ENCODE data around the gene AGRP.

The AGRP gene

DNA sequence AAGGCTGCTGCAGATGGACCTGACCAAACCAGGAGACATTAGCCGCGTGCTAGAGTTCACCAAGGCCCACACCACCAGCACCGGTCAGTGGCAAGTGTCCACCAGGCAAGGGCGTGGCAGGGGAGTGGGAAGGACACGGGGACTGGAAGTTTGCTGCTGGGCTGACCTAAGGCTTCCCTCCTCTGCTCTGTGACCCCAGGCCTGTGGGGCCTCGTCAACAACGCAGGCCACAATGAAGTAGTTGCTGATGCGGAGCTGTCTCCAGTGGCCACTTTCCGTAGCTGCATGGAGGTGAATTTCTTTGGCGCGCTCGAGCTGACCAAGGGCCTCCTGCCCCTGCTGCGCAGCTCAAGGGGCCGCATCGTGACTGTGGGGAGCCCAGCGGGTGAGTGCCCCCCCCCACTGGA is 47.6 kb downstream of the AGRP start:
- no peak overlapping the region for H3K18ac ChIP-seq (ENCODE audit: low read length)
- H3K56ac ChIP-seq (ENCODE audit: low read length), result no peak overlapping the region
- H3K4me1 ChIP-seq (ENCODE audit: control insufficient read depth, low read depth, low read length), result peaks cover 7% of the 10 kb centered on the region
- H3K9ac ChIP-seq (ENCODE audit: low read length), result no peak overlapping the region
- no peak overlapping the region for H2BK5ac ChIP-seq (ENCODE audit: low read length)
- H3K4me2 ChIP-seq (ENCODE audit: low read length), result no peak overlapping the region
- no peak overlapping the region for H2AK5ac ChIP-seq (ENCODE audit: low read length)
- no CpG with 5 or more reads among the region's 16 CpGs for WGBS (ENCODE audit: extremely low coverage, insufficient coverage, low lambda C conversion rate)
- H3K79me2 ChIP-seq (ENCODE audit: control insufficient read depth, insufficient read depth, low read length), result no peaks in the 10 kb centered on the region
- H3K79me1 ChIP-seq (ENCODE audit: low read length), result no peaks in the 10 kb centered on the region
- peaks cover 4% of the 10 kb centered on the region for H3K36me3 ChIP-seq (ENCODE audit: control insufficient read depth, insufficient read depth, low read length)
- H3K27me3 ChIP-seq (ENCODE audit: insufficient read depth, low read length, poor library complexity), result no peaks in the 10 kb centered on the region
- H4K8ac ChIP-seq (ENCODE audit: low read depth, low read length), result no peak overlapping the region
- no peak overlapping the region for H3K27ac ChIP-seq (ENCODE audit: low read depth, low read length)
- no peak overlapping the region for H3K4me3 ChIP-seq (ENCODE audit: low read length)
- DNase-seq, result no peak
- no peak overlapping the region for H2BK120ac ChIP-seq (ENCODE audit: low read depth, low read length)
- no peak overlapping the region for H3K4ac ChIP-seq (ENCODE audit: low read depth, low read length)
- H4K5ac ChIP-seq (ENCODE audit: low read length), result no peak overlapping the region
- H3K23ac ChIP-seq (ENCODE audit: low read length), result no peak overlapping the region
- H2BK15ac ChIP-seq (replicated peaks; ENCODE audit: low read depth), result no peak overlapping the region

DNA sequence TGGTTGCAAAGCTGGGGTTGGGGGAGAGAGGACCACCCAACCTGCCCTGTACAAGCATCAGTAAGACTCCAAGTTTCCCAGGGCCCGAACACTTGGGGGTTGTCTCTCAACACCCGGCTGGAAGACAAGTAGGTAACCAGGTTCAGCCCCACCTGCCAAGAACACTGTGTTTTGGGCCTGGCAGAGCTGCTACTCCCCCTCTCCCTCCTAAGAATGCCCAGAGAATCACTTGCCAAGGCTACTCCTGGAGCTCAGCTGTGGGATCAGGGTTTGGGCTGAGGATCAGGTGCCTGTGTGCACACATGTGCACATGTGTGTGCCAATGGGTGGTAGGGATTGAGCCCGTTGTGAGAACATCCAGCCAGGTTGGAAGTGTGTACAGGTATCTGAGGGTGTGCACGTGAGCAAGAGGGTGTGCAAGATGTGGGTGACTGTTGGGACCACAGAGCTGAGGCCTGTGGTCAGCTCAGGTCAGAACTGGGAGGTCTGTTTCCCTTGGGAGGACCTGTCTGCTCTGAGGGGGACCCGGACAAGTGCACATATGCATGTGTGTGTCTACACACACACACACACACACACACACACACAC is 50.1 kb downstream of the AGRP start:
- no peak overlapping the region for H2BK120ac ChIP-seq (ENCODE audit: low read depth, low read length)
- H3K4me1 ChIP-seq (ENCODE audit: control insufficient read depth, low read depth, low read length), result peaks cover 9% of the 10 kb centered on the region
- no peak overlapping the region for H2AK5ac ChIP-seq (ENCODE audit: low read length)
- no peak overlapping the region for H3K18ac ChIP-seq (ENCODE audit: low read length)
- no peaks in the 10 kb centered on the region for H3K79me2 ChIP-seq (ENCODE audit: control insufficient read depth, insufficient read depth, low read length)
- H3K4me3 ChIP-seq (ENCODE audit: low read length), result no peak overlapping the region
- no peak overlapping the region for H3K27ac ChIP-seq (ENCODE audit: low read depth, low read length)
- peaks cover 4% of the 10 kb centered on the region for H3K27me3 ChIP-seq (ENCODE audit: insufficient read depth, low read length, poor library complexity)
- H3K79me1 ChIP-seq (ENCODE audit: low read length), result no peaks in the 10 kb centered on the region
- H3K4ac ChIP-seq (ENCODE audit: low read depth, low read length), result no peak overlapping the region
- no peaks in the 10 kb centered on the region for H3K36me3 ChIP-seq (ENCODE audit: control insufficient read depth, insufficient read depth, low read length)
- no peak for DNase-seq
- no peak overlapping the region for H4K5ac ChIP-seq (ENCODE audit: low read length)
- H4K8ac ChIP-seq (ENCODE audit: low read depth, low read length), result no peak overlapping the region
- no CpG with 5 or more reads among the region's 5 CpGs for WGBS (ENCODE audit: extremely low coverage, insufficient coverage, low lambda C conversion rate)
- peak overlapping the region; percentile 8 for H3K9ac ChIP-seq (ENCODE audit: low read length)
- no peak overlapping the region for H2BK5ac ChIP-seq (ENCODE audit: low read length)
- no peak overlapping the region for H3K23ac ChIP-seq (ENCODE audit: low read length)
- H2BK15ac ChIP-seq (replicated peaks; ENCODE audit: low read depth), result no peak overlapping the region
- H3K56ac ChIP-seq (ENCODE audit: low read length), result peak overlapping the region; percentile 65
- H3K4me2 ChIP-seq (ENCODE audit: low read length), result no peak overlapping the region

All from mesendoderm (in vitro differentiated cells).